ENCODE results near the gene AKT3. TPM values are rescaled to one million over a fixed set of nuclear protein-coding genes. Genes with fewer than 3 reads are reported as not detected.

AKT3 gene
- total and polyA plus RNA-seq, 2 experiments from 2014 or later = 4.5 to 18.5 TPM

- Histone ChIP-seq H3K79me2 (replicated peaks; ENCODE audit: insufficient read depth) (no peaks in the 10 kb centered on the region), H3K9me2 (ENCODE audit: insufficient read depth) (no peaks in the 10 kb centered on the region), H3K4me3 (no peak overlapping the region), H3K4me1 (ENCODE audit: insufficient read depth) (peaks cover 4% of the 10 kb centered on the region; the same call in 1 of the 2 replicates), H3K27me3 (ENCODE audit: insufficient read depth) (no peaks in the 10 kb centered on the region), H4K20me1 (replicated peaks; ENCODE audit: insufficient read depth) (no peaks in the 10 kb centered on the region), H3K4me2 (no peak overlapping the region), H3F3A (replicated peaks; ENCODE audit: low read depth) (no peaks in the 10 kb centered on the region), H2AFZ (no peak overlapping the region), H3K27ac (ENCODE audit: low read depth) (no peak overlapping the region), H3K36me3 (ENCODE audit: insufficient read depth) (no peaks in the 10 kb centered on the region)
- Mint-ChIP-seq H3K27ac (no peak overlapping the region), H3K4me3 (no peak overlapping the region), H3K4me1 (peaks cover 11% of the 10 kb centered on the region; the same call in 2 of the 3 replicates), H3K9me3 (no peaks in the 10 kb centered on the region), H3K36me3 (ENCODE audit: low read depth) (no peaks in the 10 kb centered on the region), H3K27me3 (ENCODE audit: insufficient read depth, low read depth, poor library complexity) (no peaks in the 10 kb centered on the region)
- TF ChIP-seq ZNF331 (CRISPR knock-in tag; IDR thresholded peaks at IDR 0.05; ENCODE audit: low read depth) = no peak
- no peak for TF ChIP-seq EZH2phosphoT487 (IDR thresholded peaks at IDR 0.05; ENCODE audit: unreplicated experiment)
- TF ChIP-seq STAT1 (IDR thresholded peaks at IDR 0.05; ENCODE audit: unreplicated experiment) = no peak
- TF ChIP-seq ZNF114 (CRISPR knock-in tag; IDR thresholded peaks at IDR 0.05) = no peak
- TF ChIP-seq EZH2 (IDR thresholded peaks at IDR 0.05; ENCODE audit: low read depth, unreplicated experiment) = no peak
- no peak for TF ChIP-seq CTCF (conservative IDR thresholded peaks at IDR 0.05; ENCODE audit: low read depth in 2 of 2)
- TF ChIP-seq ETS1 (IDR thresholded peaks at IDR 0.05) = no peak
- no peak for TF ChIP-seq ZNF462 (CRISPR knock-in tag; IDR thresholded peaks at IDR 0.05)
- TF ChIP-seq JUNB (IDR thresholded peaks at IDR 0.05; ENCODE audit: unreplicated experiment) = no peak
- TF ChIP-seq CREB1 (CRISPR knock-in tag; IDR thresholded peaks at IDR 0.05; ENCODE audit: low read depth) = no peak
- no peak for TF ChIP-seq NANOG (IDR thresholded peaks at IDR 0.05; ENCODE audit: borderline replicate concordance)
- no peak for TF ChIP-seq POLR2AphosphoS5 (IDR thresholded peaks at IDR 0.05; ENCODE audit: low read depth)
- DNase-seq (ENCODE audit: low spot score) (no peak), ATAC-seq (no peak)
Measured at GRCh38 chr1:243763806-243764205, 86.2 kb downstream of the AKT3 start.

All from GM23338 (cell line).